Spinal cord (tissue), 10 donors: ENCODE measurements around the gene BCAS4. TPM values are rescaled to one million over a fixed set of nuclear protein-coding genes. Genes with fewer than 3 reads are reported as not detected.
"Not testable (repeated sequence)": the region's sequence is repeated elsewhere in the genome, so short reads cannot be mapped to it uniquely, and the experiment has no call there.

ENCODE experiments used
- DNase-seq, 6 donors: peaks; one replicate each; pipeline versions ENCODE4 v3.0.0 to v3.0.0-alpha.2; 2013 to 2015; ENCODE audit warnings: low spot score in 6 of 6, low read depth in 4 of 6
- H3K27ac ChIP-seq: one replicate; pipeline ENCODE4 v1.5.1; 2013; ENCODE audit warnings: low read depth, low read length, control low read depth
- H3K27me3 ChIP-seq: one replicate; pipeline ENCODE4 v1.6.1; 2013; ENCODE audit warnings: low read length; ENCODE audit not compliant: control insufficient read depth, insufficient read depth
- H3K36me3 ChIP-seq: one replicate; pipeline ENCODE4 v1.6.1; 2013; ENCODE audit warnings: low read length; ENCODE audit not compliant: control insufficient read depth, insufficient read depth
- H3K4me1 ChIP-seq: one replicate; pipeline ENCODE4 v1.6.1; 2013; ENCODE audit warnings: low read length; ENCODE audit not compliant: control insufficient read depth, insufficient read depth
- H3K4me3 ChIP-seq: one replicate; pipeline ENCODE4 v1.5.1; 2013; ENCODE audit warnings: low read depth, low read length, control low read depth
- H3K9me3 ChIP-seq: one replicate; pipeline ENCODE4 v1.6.1; 2013; ENCODE audit warnings: low read length; ENCODE audit not compliant: control insufficient read depth, insufficient read depth
- WGBS: methylation state at CpG from one replicate; pipeline ENCODE4 v1.1.5; 2013; ENCODE audit warnings: missing lambda C conversion rate; ENCODE audit not compliant: insufficient coverage; 5-methylcytosine and 5-hydroxymethylcytosine counted together
- polyA plus RNA-seq, 2 donors: library from polyadenylated mRNA; unstranded; fragments of 120-200 nt; gene quantifications; one replicate each; pipeline ENCODE4 v1.2.1, GENCODE V29; 2013; ENCODE audit not compliant: insufficient read length in 2 of 2
- total RNA-seq, 2 donors: library from RNA; depleted of rRNA in 1 of 2; stranded (reverse); fragments of 120-200 nt in 1 of 2; fragments of >200 nt in 1 of 2; gene quantifications; one replicate each; pipeline versions ENCODE4 v1.2.3 to v1.2.4, GENCODE V29; 2013 to 2014
- donor health status: healthy.

Gene BCAS4
- total and polyA plus RNA-seq, 4 donors, result 7.8 to 16.6 (median 14.3) TPM

DNA sequence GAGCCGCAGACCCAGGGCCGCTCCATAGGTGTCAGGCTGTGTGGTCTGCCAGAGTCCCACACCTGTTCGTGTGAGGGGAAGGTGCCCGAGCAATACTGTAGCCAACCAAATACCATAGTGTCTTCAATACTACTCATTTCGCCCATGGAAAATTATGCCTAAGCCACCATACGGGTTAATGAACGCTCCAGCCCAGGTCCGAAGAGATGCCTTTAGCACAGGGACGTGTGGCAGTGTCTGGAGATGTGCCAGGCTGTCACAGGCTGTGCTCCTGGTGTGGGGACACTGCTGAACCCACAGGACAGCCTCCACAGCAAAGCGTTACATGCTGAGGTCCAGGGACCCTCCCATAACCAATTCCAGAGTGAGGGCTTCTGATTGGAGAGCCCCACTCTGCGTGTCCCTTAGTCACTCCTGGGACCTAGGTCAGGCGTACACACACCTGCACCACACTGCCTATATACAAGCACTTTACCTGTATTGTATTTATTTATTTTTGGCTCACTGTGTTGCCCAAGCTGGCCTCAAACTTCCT, 25.2 kb upstream of the BCAS4 start:
- not testable (repeated sequence) for H3K27ac ChIP-seq, H3K27me3 ChIP-seq, H3K9me3 ChIP-seq, H3K4me3 ChIP-seq, H3K4me1 ChIP-seq, H3K36me3 ChIP-seq, DNase-seq
- WGBS, result 87% methylated on average over 4 of the region's 12 CpGs

DNA sequence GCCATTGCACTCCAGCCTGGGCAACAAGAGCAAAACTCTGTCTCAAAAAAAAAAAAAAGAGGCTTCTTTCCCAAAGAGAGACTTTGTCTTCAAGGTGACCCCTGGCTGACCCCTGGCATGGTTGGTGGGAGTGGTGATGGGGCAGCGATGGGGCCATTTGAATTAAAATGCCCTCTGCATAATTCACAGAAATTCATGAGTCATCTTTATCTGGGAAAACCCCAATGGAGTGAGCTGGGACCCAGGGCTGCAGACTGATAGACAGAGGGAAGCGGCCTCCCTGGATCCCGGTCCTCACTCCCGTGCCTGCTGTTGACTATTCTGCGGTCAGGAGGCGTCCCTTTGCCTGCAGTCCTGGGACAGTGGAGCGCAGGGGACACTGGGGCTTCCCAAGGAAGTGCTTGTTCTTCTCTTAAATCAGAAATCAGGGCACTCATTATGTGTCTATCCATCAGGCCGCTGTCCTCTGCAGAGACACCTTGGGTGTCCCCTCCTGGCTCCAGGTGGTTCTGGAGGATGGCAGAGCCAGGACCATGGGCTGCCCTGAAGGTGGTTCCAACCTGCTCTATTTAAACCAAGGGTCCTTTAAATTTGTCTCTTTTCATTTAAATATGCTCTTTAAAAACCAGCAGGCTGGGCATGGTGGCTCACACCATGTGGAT, 23.3 kb upstream of the BCAS4 start:
- no CpG with 5 or more reads among the region's 8 CpGs for WGBS
- not testable (repeated sequence) for H3K36me3 ChIP-seq, DNase-seq, H3K9me3 ChIP-seq, H3K4me1 ChIP-seq, H3K4me3 ChIP-seq, H3K27me3 ChIP-seq, H3K27ac ChIP-seq

DNA sequence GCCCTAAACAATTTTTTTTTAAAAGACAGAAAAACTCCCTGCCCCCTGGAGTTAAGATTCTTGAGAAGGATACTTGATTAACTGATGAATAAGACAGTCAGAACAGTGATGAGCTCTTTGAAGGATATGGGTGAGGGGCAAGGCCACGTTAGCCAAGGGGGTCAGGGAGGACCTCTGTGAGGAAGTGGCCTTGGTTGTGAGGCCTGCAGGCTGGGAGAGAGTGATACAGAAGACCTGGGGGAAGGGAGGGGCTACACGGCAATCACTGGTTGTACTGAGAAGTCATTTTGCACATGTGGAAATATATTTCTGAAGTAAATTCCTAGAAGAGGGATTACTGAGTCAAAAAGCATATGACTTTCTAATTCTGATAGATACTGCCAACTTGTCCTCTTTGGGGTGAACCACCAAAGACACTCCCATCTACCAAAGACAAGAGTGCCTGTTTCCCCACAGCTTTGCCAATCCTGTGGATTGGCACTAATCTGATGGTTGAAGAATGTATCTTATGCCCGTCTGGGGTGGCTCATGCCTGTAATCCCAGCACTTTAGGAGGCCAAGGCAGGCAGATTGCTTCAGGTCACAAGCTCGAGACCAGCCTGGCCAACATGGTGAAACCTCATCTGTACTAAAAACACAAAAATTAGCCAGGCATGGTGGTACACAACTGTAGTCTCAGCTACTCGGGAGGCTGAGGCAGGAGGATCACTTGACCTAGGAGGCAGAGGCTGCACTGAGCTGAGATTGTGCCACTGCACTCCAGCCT, 22.3 kb upstream of the BCAS4 start:
- WGBS, result 85% methylated on average over 5 of the region's 5 CpGs

DNA sequence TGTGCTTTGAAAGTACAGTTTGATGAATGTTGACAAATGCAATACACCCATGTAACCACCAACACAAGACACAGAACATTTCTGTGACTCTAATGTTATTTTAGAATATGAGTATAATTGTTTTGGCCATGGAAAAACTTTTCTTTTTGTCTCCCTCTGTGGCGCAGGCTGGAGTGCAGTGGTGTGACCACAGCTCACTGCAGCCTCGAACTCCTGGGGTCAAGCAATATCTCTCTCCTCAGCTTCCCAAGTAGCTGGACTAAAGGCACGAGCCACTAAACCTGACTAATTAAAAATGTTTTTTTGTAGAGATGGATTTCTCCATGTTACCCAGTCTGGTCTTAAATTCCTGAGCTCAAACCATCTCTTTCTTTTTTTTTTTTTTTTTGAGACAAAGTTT, 20.3 kb upstream of the BCAS4 start:
- DNase-seq, result no peak
- WGBS, result 60% methylated on average over 1 of the region's 3 CpGs
- no peaks in the 10 kb centered on the region for H3K27me3 ChIP-seq
- H3K4me3 ChIP-seq, result no peak overlapping the region
- no peaks in the 10 kb centered on the region for H3K9me3 ChIP-seq
- no peak overlapping the region for H3K27ac ChIP-seq
- H3K36me3 ChIP-seq, result no peaks in the 10 kb centered on the region
- no peaks in the 10 kb centered on the region for H3K4me1 ChIP-seq

More for the DNA sequence above, 22.3 kb upstream of the BCAS4 start:
- Histone ChIP-seq H3K4me3 (no peak overlapping the region), H3K36me3 (no peaks in the 10 kb centered on the region), H3K27ac (no peak overlapping the region), H3K4me1 (no peaks in the 10 kb centered on the region), H3K9me3 (no peaks in the 10 kb centered on the region), H3K27me3 (no peaks in the 10 kb centered on the region)
- no peak for DNase-seq

DNA sequence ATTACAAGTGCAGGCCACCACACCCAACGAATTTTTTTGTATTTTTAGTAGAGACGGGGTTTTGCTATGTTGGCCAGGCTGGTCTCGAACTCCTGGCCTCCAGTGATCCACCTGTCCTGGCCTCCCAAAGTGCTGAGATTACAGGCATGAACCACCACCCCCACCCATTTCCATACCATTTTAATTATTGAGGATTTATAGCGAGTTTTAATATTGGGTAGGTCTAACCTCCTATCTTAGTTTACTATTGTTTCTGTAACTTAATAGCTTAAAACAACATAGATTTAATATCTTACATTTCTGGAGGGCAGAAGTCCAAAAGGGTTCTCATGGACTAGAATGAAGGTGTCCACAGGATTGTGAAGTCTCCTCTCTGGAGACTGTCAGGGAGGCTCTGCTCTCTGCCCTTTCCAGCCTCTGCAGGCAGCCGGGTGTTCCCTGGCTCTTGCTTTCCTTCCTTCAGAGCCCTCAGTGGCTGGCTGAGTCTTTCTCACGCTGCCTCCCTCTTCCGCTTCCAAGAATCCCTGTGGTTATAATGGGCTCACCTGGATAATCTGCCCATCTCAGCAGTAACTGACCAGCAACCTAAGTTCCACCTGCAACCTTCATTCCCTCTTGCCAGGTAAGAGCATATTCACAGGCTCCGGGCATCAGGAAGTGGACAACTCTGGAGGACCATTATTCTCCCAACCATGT, 18.6 kb upstream of the BCAS4 start:
- Histone ChIP-seq H3K4me1 (no peaks in the 10 kb centered on the region), H3K36me3 (no peaks in the 10 kb centered on the region), H3K4me3 (no peak overlapping the region), H3K27ac (no peak overlapping the region), H3K9me3 (no peaks in the 10 kb centered on the region), H3K27me3 (no peaks in the 10 kb centered on the region)
- DNase-seq, result no peak
- WGBS, result 64% methylated on average over 4 of the region's 8 CpGs

DNA sequence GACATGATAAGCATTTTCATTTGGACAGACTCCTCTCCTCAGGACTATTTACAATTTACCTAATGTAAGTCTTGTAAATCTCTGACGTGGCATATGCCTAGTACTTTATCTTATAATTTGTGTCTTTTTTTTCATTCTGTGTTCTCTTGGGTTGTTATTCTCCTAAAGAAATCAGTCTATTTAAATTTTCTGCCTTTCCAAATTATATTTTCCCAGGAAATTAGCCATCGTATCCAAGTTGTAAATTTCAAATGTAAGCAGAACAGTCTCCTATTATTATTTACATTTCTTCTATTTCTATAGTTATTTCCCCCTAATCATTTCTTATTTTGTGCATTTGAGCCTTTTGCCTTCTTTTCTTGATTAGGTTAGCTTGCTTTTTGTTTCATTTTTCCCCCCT, 17.5 kb upstream of the BCAS4 start:
- no peak for DNase-seq
- no peaks in the 10 kb centered on the region for H3K27me3 ChIP-seq
- H3K27ac ChIP-seq, result no peak overlapping the region
- no peaks in the 10 kb centered on the region for H3K36me3 ChIP-seq
- no peaks in the 10 kb centered on the region for H3K4me1 ChIP-seq
- no CpG with 5 or more reads among the region's 2 CpGs for WGBS
- H3K4me3 ChIP-seq, result no peak overlapping the region
- no peaks in the 10 kb centered on the region for H3K9me3 ChIP-seq

DNA sequence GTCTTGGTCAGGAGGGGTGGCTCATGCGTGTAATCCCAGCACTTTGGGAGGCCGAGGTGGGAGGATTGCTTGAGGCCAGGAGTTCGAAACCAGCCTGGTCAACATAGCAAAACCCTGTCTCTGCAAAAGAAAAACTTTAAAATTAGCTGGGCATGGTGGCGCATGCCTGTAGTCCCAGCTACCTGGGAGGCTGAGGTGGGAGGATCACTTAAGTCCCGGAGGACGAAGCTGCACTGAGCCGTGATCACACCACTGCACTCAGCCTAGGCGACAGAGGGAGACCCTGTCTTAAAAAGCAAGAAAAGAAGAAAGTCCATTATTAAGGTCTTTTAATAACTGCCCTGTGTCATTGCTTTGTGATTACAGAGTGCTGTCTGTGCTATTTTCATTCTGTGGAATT, 15.9 kb upstream of the BCAS4 start:
- H3K4me1 ChIP-seq, DNase-seq, H3K9me3 ChIP-seq, H3K4me3 ChIP-seq, H3K27ac ChIP-seq, H3K36me3 ChIP-seq, H3K27me3 ChIP-seq: not testable (repeated sequence)
- 99% methylated on average over 8 of the region's 8 CpGs for WGBS

DNA sequence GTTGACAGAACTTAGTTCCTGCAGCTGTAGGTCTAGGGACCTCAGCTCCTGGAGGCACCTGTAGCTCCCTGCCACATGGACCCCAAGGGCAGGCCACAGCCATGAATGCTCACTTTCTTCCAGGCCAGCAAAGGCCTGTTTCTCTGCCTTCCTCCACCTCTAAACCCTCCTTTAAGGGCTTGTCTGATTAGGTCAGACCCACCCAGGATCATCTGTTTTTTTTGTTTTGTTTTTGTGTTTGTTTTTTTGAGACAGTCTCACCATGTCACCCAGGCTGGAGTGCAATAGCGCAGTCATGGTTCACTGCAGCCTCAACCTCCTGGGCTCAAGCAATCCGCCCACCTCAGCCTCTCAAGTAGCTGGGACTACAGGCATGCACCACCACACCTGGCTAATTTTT, 11.5 kb upstream of the BCAS4 start:
- no peak for DNase-seq
- Histone ChIP-seq H3K4me3 (no peak overlapping the region), H3K27me3 (no peaks in the 10 kb centered on the region), H3K9me3 (no peaks in the 10 kb centered on the region), H3K4me1 (no peaks in the 10 kb centered on the region), H3K27ac (no peak overlapping the region), H3K36me3 (no peaks in the 10 kb centered on the region)
- 94% methylated on average over 2 of the region's 2 CpGs for WGBS

DNA sequence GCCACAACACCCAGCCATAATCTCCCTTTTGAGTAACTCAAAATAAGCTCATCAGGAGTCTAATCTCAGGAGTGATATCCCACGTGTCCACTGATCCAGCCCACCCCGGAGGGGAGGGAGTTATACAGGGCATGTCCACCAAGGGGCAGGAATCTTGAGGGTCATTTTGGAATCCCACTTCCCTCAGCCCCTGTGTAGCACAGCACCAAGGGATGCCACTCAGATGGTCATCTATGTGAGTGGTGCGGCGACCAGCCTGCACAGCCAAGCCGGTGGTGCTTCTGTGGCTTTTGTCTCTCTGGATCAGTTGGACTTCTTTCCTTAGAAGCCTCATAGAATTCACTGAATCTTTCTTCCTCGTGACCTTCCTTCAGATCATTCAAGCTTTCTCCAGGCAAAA, 11.0 kb upstream of the BCAS4 start:
- Histone ChIP-seq H3K27ac (no peak overlapping the region), H3K27me3 (no peaks in the 10 kb centered on the region), H3K36me3 (no peaks in the 10 kb centered on the region), H3K4me3 (no peak overlapping the region), H3K9me3 (no peaks in the 10 kb centered on the region), H3K4me1 (no peaks in the 10 kb centered on the region)
- DNase-seq, result no peak
- WGBS, result 91% methylated on average over 3 of the region's 6 CpGs
